ENCODE data around the gene AGAP9.
"Not testable (repeated sequence)": the region's sequence is repeated elsewhere in the genome, so short reads cannot be mapped to it uniquely, and the experiment has no call there.

Gene AGAP9

DNA sequence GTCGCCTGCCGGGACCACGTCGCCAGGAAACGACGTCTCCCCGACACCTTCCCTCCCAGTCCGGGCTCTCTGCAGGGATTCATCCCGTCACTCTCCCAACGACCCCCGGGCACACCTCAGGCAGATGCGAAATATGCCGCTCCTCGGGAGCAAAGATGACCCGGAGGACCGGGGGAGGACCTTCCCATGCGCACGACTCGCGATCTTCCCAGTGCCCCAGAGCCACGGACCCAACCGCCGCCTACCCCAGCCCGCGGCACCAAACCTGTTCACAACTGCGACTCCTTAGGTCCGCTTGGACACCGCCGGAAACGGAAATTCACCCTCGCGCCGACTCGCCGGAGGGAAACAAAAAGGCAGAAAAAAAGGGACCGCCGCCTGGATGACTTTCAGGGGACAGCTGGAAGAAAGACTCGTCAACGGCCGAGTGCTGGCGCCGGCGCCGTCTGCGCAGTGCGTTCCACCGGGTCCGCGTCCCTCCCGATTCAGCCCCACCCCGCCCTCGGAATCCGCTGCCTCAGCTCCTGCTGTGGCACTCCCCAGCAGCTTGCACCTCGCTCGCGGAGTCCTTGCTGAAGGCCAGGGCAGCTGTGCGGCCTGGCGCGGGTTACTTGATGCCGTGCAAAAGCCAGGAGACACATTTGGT lies 29.9 kb upstream of the AGAP9 start:
- H3K27me3 Mint-ChIP-seq (ENCODE audit: low read depth, poor library complexity); H3K36me3 Mint-ChIP-seq (ENCODE audit: low read depth); H3K9me3 Mint-ChIP-seq; H3K4me1 Mint-ChIP-seq: not testable (repeated sequence)
- Mint-ChIP-seq H3K27ac (peak overlapping the region; percentile 97), H3K4me3 (peak overlapping the region; percentile 96)
- DNase-seq = peak; percentile 78

- not testable (repeated sequence) for H3K9me3 Mint-ChIP-seq; H3K27me3 Mint-ChIP-seq (ENCODE audit: low read depth, poor library complexity); DNase-seq; H3K4me1 Mint-ChIP-seq; H3K36me3 Mint-ChIP-seq (ENCODE audit: low read depth)
- peak overlapping the region; percentile 95 for H3K27ac Mint-ChIP-seq
- peak overlapping the region; percentile 96 for H3K4me3 Mint-ChIP-seq
Measured at GRCh38 chr10:47552719-47553118, 29.3 kb upstream of the AGAP9 start.

DNA sequence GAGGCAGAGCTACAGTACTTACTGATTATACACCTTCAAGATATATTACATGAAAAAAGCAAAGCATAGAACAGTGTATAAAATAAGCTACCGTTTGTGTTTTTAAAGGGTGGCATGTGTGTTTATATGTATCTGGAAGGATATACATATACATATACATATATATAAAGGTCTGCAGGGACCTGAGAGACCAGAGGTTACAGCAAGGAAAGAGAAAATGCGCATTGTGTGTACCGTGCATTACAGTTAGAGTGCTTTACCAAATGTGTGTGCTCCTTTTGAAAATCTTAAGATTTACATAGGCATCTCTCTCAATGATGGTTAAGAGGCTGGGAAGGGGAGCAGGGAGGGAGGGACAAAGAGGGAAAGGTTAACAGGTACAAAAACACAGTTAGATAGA lies 23.8 kb upstream of the AGAP9 start:
- not testable (repeated sequence) for H3K36me3 Mint-ChIP-seq (ENCODE audit: low read depth); H3K4me1 Mint-ChIP-seq; H3K4me3 Mint-ChIP-seq; H3K9me3 Mint-ChIP-seq; DNase-seq; H3K27ac Mint-ChIP-seq; H3K27me3 Mint-ChIP-seq (ENCODE audit: low read depth, poor library complexity)

- H3K36me3 Mint-ChIP-seq (ENCODE audit: low read depth); H3K4me1 Mint-ChIP-seq; H3K4me3 Mint-ChIP-seq; DNase-seq; H3K27me3 Mint-ChIP-seq (ENCODE audit: low read depth, poor library complexity); H3K9me3 Mint-ChIP-seq; H3K27ac Mint-ChIP-seq: not testable (repeated sequence)
Measured at GRCh38 chr10:47536430-47536829, 13.0 kb upstream of the AGAP9 start.

DNA sequence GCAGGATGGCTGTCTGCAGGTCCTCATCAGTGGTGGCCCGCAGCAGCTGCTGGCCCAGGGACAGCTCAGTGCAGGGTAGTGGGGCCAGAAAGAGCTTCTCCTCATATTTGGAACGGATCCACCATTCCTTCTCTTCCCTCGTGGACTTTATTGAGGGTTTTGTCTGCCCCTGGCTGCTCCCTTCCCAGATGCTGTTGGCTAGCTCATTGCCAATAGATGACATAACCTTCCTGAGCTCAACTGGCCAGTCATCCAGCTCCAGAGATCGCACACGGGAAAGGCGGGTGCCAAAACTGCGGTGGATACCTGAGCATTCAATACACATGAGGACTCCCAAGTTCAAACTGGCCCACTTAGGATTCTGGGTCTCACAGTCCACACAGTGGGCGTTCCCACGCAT lies 21.1 kb downstream of the AGAP9 start:
- not testable (repeated sequence) for H3K4me3 Mint-ChIP-seq; DNase-seq; H3K36me3 Mint-ChIP-seq (ENCODE audit: low read depth); H3K27me3 Mint-ChIP-seq (ENCODE audit: low read depth, poor library complexity); H3K27ac Mint-ChIP-seq; H3K9me3 Mint-ChIP-seq; H3K4me1 Mint-ChIP-seq

DNA sequence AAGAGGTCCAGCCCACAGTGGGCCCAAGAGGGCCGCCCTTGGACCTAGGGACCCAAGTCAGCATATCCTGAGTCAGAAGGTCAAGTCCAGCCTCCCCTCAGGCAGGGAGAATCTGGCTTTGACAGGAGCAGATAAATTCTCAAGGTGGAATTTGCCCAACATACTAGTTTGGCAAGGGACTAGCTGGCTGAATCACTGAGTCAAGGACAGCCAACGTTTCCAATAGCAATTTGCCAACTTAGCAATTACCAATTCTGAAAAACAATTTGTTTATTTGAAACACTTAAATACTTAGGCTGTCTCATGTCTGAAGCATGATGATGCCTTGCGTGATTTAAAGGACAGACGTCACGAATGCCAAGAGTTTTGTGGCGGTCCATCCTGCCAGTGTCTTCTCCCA lies 29.2 kb downstream of the AGAP9 start:
- not testable (repeated sequence) for H3K4me3 Mint-ChIP-seq; H3K27ac Mint-ChIP-seq; H3K4me1 Mint-ChIP-seq; H3K27me3 Mint-ChIP-seq (ENCODE audit: low read depth, poor library complexity); DNase-seq; H3K9me3 Mint-ChIP-seq; H3K36me3 Mint-ChIP-seq (ENCODE audit: low read depth)

- H3K27ac Mint-ChIP-seq; H3K36me3 Mint-ChIP-seq (ENCODE audit: low read depth); H3K4me1 Mint-ChIP-seq; H3K4me3 Mint-ChIP-seq; H3K27me3 Mint-ChIP-seq (ENCODE audit: low read depth, poor library complexity); DNase-seq; H3K9me3 Mint-ChIP-seq: not testable (repeated sequence)
Measured at GRCh38 chr10:47491600-47491999, 31.8 kb downstream of the AGAP9 start, which contains the start of gene FAM25G. TSS of gene FAM25G (minus strand) at chr10:47491700. CDS start at chr10:47491674, 26 bp downstream.

GRCh38 chr10:47489630-47490029 lies 33.8 kb downstream of the AGAP9 start:
- H3K9me3 Mint-ChIP-seq = not testable (repeated sequence)

GRCh38 chr10:47485943-47486342 lies 37.5 kb downstream of the AGAP9 start:
- not testable (repeated sequence) for H3K36me3 Mint-ChIP-seq (ENCODE audit: low read depth); H3K27ac Mint-ChIP-seq; H3K4me1 Mint-ChIP-seq; H3K9me3 Mint-ChIP-seq; DNase-seq; H3K27me3 Mint-ChIP-seq (ENCODE audit: low read depth, poor library complexity); H3K4me3 Mint-ChIP-seq

More at GRCh38 chr10:47489630-47490029, 33.8 kb downstream of the AGAP9 start:
- not testable (repeated sequence) for DNase-seq; H3K4me1 Mint-ChIP-seq; H3K27ac Mint-ChIP-seq; H3K4me3 Mint-ChIP-seq; H3K27me3 Mint-ChIP-seq (ENCODE audit: low read depth, poor library complexity); H3K36me3 Mint-ChIP-seq (ENCODE audit: low read depth)

- H3K36me3 Mint-ChIP-seq (ENCODE audit: low read depth); DNase-seq; H3K27me3 Mint-ChIP-seq (ENCODE audit: low read depth, poor library complexity); H3K27ac Mint-ChIP-seq; H3K9me3 Mint-ChIP-seq; H3K4me1 Mint-ChIP-seq; H3K4me3 Mint-ChIP-seq: not testable (repeated sequence)
Measured at GRCh38 chr10:47484786-47485185, 38.7 kb downstream of the AGAP9 start.

DNA sequence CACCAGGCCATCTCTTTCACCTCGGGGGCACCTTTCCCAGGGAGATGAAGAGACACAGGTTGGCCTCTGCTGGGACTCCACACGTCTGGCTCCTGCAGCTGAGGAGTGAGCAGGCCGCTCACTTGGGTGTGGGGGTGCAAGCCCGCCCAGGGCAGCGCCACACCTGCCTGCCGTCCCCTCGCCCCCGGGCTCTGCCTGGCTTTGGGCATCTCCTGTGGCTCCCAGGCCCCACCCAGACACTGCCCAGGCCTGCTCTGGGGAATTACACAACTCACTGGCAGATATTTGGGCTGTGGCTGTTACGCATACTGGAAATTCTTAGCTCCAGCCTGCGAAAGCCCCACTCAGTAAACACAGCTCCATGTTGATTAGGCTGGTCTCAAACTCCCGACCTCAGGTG lies 39.5 kb downstream of the AGAP9 start, which contains the start of gene ANXA8:
ANXA8 (minus strand) TSS at position 193 of the 400 bp plus-strand sequence; CDS start at position 11, 182 bp downstream.
- H3K27ac Mint-ChIP-seq; DNase-seq; H3K36me3 Mint-ChIP-seq (ENCODE audit: low read depth): not testable (repeated sequence)

DNA sequence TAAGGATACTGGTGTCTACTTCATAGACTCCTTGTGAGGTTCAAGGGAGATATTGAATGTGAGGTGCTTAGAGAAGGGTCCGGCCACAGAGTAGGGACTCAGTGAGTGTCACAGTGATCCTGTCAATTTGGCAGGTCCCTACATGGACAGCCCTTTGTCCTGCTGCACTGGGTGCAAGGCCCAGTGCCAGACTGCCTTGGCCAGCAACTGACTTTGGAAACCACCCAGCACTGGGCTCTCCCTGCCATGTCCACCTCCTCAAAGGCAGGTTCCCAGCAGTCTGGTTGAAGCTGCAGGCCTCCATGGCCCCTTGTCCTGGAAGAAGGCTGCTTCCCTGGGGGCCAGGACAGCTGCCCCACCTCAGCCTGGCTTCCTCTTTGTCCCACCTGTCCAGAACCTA lies 41.1 kb downstream of the AGAP9 start:
- not testable (repeated sequence) for H3K36me3 Mint-ChIP-seq (ENCODE audit: low read depth); H3K9me3 Mint-ChIP-seq; DNase-seq; H3K4me1 Mint-ChIP-seq; H3K4me3 Mint-ChIP-seq; H3K27me3 Mint-ChIP-seq (ENCODE audit: low read depth, poor library complexity); H3K27ac Mint-ChIP-seq

More for the DNA sequence above, 39.5 kb downstream of the AGAP9 start, which contains the start of gene ANXA8:
- H3K4me3 Mint-ChIP-seq; H3K4me1 Mint-ChIP-seq; H3K27me3 Mint-ChIP-seq (ENCODE audit: low read depth, poor library complexity); H3K9me3 Mint-ChIP-seq: not testable (repeated sequence)

DNA sequence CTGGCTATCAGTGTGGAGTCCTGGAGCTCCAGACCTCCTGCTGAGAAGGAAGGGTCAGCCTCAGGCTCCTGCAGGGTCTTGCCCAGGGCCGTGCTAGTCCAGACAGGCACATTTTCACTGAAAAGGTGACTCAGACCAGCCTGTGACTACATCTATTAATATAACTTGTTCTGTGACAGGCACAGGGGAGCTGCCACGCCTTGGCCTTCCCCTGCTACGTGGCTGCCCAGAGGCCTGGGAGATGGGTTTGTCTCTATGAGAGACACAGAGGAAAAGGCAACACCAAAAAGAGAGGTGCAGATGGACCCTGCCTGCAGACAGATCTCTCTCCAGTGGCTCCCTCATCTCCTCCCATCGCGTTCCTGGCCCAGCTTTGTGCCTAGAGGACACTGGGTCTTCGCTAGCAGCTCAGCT lies 41.7 kb downstream of the AGAP9 start:
- H3K4me3 Mint-ChIP-seq; H3K36me3 Mint-ChIP-seq (ENCODE audit: low read depth); H3K27ac Mint-ChIP-seq; H3K9me3 Mint-ChIP-seq; H3K4me1 Mint-ChIP-seq; DNase-seq; H3K27me3 Mint-ChIP-seq (ENCODE audit: low read depth, poor library complexity): not testable (repeated sequence)

- H3K27ac Mint-ChIP-seq; DNase-seq; H3K4me1 Mint-ChIP-seq; H3K4me3 Mint-ChIP-seq; H3K9me3 Mint-ChIP-seq; H3K27me3 Mint-ChIP-seq (ENCODE audit: low read depth, poor library complexity); H3K36me3 Mint-ChIP-seq (ENCODE audit: low read depth): not testable (repeated sequence)
Measured at GRCh38 chr10:47481182-47481766, 42.2 kb downstream of the AGAP9 start.

DNA sequence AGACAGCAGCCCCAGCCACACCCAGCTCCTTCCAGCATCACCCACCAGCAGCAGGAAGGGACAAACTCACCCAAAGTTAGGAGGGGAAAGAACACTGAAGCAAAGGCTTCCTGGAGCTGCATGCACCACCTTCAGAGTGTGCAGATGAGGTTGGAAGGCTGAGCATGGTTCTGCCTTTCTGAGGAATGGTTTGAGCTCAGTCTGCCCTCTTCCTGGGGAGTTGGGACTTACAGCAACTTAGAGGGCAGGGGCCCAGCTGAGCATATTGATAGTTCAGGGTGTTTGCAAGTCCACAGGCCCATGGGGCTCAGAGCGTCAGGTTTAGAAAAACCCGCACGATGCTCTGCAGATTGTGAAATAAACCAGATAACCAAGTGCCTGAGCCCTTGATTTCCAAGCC lies 43.3 kb downstream of the AGAP9 start:
- not testable (repeated sequence) for H3K27me3 Mint-ChIP-seq (ENCODE audit: low read depth, poor library complexity); DNase-seq; H3K36me3 Mint-ChIP-seq (ENCODE audit: low read depth); H3K27ac Mint-ChIP-seq; H3K9me3 Mint-ChIP-seq; H3K4me1 Mint-ChIP-seq; H3K4me3 Mint-ChIP-seq
